Right cardiac atrium (tissue), 5 donors: ENCODE measurements around the gene EHBP1. TPM values are rescaled to one million over a fixed set of nuclear protein-coding genes. Genes with fewer than 3 reads are reported as not detected.

Source experiments
- ATAC-seq, 2 donors: fragments of 200-7000 bp; cut with Tn5 transposase; one replicate each; pipeline versions ENCODE4 v1.8.0 to v1.9.1; 2020; ENCODE audit warnings: moderate library complexity in 2 of 2, mild to moderate bottlenecking in 1 of 2
- DNase-seq, 3 donors: peaks; one replicate each; pipeline ENCODE4 v3.0.0-alpha.2; 2020
- H3K27ac ChIP-seq: one replicate; pipeline ENCODE4 v1.5.1; 2013; ENCODE audit warnings: mild to moderate bottlenecking, low read length, control low read depth, moderate library complexity
- H3K27me3 ChIP-seq: one replicate; pipeline ENCODE4 v1.6.1; 2013; ENCODE audit not compliant: control insufficient read depth, insufficient read depth
- H3K4me1 ChIP-seq: one replicate; pipeline ENCODE4 v1.6.1; 2013; ENCODE audit warnings: low read length; ENCODE audit not compliant: control insufficient read depth, insufficient read depth
- H3K4me3 ChIP-seq: one replicate; pipeline ENCODE4 v1.5.1; 2013; ENCODE audit warnings: low read length, control low read depth
- H3K9me3 ChIP-seq: one replicate; pipeline ENCODE4 v1.6.1; 2013; ENCODE audit warnings: low read length; ENCODE audit not compliant: control insufficient read depth
- WGBS: extraction: QIAGEN DNeasy Blood & Tissue Kit; methylation state at CpG from one replicate; pipeline ENCODE4 v1.1.7; 2013; 5-methylcytosine and 5-hydroxymethylcytosine counted together
- intact Hi-C, 4 donors: fragments of 100-400 bp; cut with DNase I; formaldehyde crosslinking; loops; one replicate each; pipeline versions ENCODE4 v1.11.0 to v1.14.0; 2022 to 2023
- long read RNA-seq, 4 donors: library from polyadenylated mRNA; unstranded; transcript quantifications; one replicate each; pipeline ENCODE4 v2.0.0, GENCODE V29; 2020 to 2021
- polyA plus RNA-seq: library from polyadenylated mRNA; stranded (reverse); fragments of 200-250 nt; gene quantifications from one replicate; pipeline ENCODE4 v1.2.3, GENCODE V29; 2013
- total RNA-seq, 4 donors: library from RNA; stranded (reverse); fragmentation: NEBNext Ultra II Directional; extraction: Animal tissue kit (Norgen Biotek cat#: 25700); gene quantifications; one replicate each; pipeline ENCODE4 v1.2.1, GENCODE V29; 2021
- donor health status: healthy with polysubstance abuse.
- donor health status: DM: no; HTN: yes; CAD: no.
- donor health status: DM: no; HTN: no; CAD: no.
- donor health status: DM: no; HTN: yes; CAD: no; lungs with severe emphysema.
- donor health status: DM: yes; HTN: yes; CAD: no.

The EHBP1 gene
- 10 to 100 TPM; 32.5 to 37.5 (median 33.3) TPM for total RNA-seq
- 13.5 TPM for polyA plus RNA-seq
- long read RNA-seq, donor 1, partial matches to known transcripts: 4 of 7 reads
- long read RNA-seq, donor 1, other reads (novel, unspliced or antisense): 2 of 7 reads
- long read RNA-seq, donor 2, partial matches to known transcripts: 3 of 7 reads
- long read RNA-seq, donor 2, other reads (novel, unspliced or antisense): 4 of 7 reads
- long read RNA-seq, donor 3, full-length matches to known transcripts: 2 of 12 reads
- long read RNA-seq, donor 3, partial matches to known transcripts: 4 of 12 reads
- long read RNA-seq, donor 3, other reads (novel, unspliced or antisense): 6 of 12 reads
- long read RNA-seq, donor 4, partial matches to known transcripts: 3 of 6 reads
- long read RNA-seq, donor 4, other reads (novel, unspliced or antisense): 3 of 6 reads

DNA sequence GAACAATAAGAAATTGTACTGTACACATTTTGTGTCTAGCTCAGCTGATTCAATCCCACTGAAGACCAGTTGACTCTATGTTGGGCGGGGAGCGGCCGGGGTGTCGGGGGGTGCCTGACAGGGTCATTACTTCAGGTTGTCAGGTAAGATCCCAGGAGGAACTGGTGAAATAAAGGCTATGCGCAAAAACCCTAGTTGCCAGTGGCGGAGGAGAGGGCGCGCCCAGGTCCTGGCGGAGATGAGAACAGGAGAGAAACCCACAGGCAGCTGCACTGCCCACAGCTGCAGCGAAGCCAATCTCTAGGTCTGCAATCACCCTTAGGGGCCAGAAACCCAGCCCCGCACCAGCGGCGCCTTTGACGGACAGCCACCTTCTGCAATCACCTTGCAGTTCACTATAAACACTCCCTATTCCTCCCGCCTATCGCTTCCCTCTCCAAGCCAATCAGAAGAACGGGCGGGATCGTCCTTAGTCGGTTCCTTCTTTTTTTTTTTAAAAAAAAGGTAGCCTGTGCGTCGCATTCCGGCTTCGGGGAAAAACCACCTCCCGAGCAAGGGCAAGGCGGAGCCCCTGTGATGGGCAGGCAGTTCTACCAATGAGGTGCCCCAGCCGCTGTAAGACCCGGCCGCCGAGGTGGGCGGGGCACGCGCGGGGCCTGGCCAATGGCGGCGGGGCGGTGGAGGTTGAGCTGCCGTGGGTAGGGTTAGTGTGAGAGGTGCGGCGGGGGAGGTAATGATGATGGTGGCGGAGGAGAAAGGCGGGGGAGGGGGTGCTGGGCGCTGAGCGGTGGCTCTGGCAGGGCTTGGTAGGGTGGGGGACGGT, at the start of gene EHBP1:
Gene EHBP1, plus strand, starts transcription at position 707 of the 823 bp plus-strand sequence. CDS start 1,479 bp downstream, outside the sequence.
- H3K4me1 ChIP-seq: peaks cover 4% of the 10 kb centered on the region
- under 1% methylated on average over 45 of the region's 45 CpGs for WGBS
- no peaks in the 10 kb centered on the region for H3K9me3 ChIP-seq
- H3K27ac ChIP-seq: peak within 1 kb of the TSS; percentile 92
- intact Hi-C loops: loop anchor here in 2 of 4 donors (5.0 to 10.0 kb wide), 2 partner anchors 67 to 200 kb away; partner anchors contain the start of gene TMEM17 (in 1 of the 2)
- H3K4me3 ChIP-seq: peak within 1 kb of the TSS; percentile 95
- H3K27me3 ChIP-seq: no peaks in the 10 kb centered on the region
- peak; percentile 99 to 100 (median 99) for DNase-seq
- peak; percentile 99 to 100 for ATAC-seq

DNA sequence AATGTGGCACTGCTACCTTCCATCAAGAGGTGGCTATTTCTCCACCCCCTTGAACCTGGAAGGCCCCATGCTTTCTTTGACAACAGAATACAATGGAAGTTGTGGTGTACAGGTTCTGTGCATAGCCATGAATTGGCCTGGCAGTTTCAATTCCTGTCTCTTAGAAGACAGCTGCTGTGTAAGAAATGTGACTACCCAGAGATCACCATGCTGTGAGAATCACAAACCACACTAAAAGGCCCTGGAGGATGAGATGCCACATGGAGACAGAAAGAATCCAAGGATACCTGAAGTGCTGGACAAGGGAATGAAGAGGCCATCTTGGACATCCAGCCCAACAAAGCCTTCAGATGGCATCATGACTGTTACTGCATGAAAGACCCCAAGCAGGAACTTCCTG, 47.7 kb upstream of the EHBP1 start:
- intact Hi-C loops: no loop called here
- DNase-seq (no peak), ATAC-seq (no peak)
- Histone ChIP-seq H3K27ac (no peak overlapping the region), H3K4me3 (no peak overlapping the region), H3K27me3 (no peaks in the 10 kb centered on the region), H3K4me1 (peaks cover 6% of the 10 kb centered on the region), H3K9me3 (no peaks in the 10 kb centered on the region)

DNA sequence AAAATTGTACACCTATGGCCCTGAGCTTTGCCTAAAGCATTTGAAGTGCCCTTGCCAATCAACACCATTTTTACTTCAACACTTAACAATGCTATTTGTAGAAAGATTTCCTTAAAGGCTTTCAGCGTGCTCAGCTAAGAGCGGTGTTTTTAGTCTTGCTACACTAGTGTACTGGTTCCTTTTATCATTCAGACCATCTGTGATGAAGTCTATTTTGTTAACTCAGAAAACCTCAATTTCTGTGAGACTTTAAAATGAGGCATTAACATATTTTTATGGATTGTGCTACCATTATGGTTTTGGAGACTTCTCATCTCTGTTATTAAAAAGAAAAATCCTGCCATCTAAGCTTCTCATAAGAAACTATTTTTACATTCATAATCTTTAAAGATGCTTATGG, 46.6 kb upstream of the EHBP1 start:
- Histone ChIP-seq H3K4me1 (peaks cover 6% of the 10 kb centered on the region), H3K9me3 (no peaks in the 10 kb centered on the region), H3K4me3 (no peak overlapping the region), H3K27ac (no peak overlapping the region), H3K27me3 (no peaks in the 10 kb centered on the region)
- WGBS: 94% methylated on average over 2 of the region's 2 CpGs
- DNase-seq: no peak
- no peak for ATAC-seq
- intact Hi-C loops: no loop called here

DNA sequence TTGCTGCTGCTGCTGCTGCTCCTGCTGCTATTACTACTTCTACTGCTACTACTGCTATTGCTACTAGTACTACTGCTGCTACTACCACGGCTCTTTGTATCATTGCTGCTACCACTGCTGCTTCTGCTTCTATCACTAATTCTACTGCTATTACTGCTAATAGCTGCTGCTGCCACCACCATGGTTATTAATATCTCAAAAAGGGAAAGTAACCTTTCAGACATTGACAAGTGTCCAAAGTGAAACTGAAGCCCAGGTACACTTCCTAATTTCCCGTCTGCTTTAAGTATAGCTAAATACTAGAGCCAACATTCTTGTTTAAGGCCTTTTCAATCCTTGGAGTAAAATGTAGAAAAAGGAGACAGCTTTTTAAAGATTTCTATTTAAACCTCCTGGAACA, 45.4 kb upstream of the EHBP1 start:
- Histone ChIP-seq H3K4me3 (no peak overlapping the region), H3K27ac (no peak overlapping the region), H3K27me3 (no peaks in the 10 kb centered on the region), H3K9me3 (no peaks in the 10 kb centered on the region), H3K4me1 (peaks cover 6% of the 10 kb centered on the region)
- WGBS: 49% methylated on average over 2 of the region's 2 CpGs
- DNase-seq (no peak), ATAC-seq (no peak)
- intact Hi-C loops: no loop called here

DNA sequence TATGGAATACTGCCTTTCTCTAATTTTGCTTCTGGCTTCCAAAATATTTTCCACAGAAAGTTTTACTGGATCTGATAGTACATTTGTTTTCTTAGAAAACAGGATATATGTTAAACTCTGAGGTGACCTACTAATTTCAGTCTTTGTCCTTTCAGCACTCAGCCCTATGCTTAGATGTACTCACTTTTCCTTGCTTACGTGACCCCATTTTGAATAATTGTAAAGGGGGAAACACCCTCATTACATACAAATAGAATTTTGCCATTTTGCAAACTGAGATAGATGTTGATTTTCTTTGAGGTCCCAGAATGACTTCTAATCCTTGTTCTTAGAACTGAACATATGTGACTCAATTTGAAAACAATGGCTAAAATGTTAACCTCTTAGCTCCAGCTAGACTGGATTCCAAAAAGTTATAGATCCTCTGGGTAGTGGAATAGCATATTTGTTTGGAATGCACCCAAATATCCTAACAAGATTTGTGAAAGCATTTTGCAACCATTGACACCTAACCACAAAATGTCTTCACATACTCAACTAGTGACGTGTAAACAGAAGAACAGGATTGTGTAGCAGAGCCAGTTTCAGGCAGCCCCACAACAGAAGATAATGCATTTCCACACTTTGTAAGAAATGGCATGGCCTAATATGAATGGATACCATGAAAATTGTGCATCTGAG, 44.8 kb upstream of the EHBP1 start:
- H3K9me3 ChIP-seq: no peaks in the 10 kb centered on the region
- intact Hi-C loops: no loop called here
- H3K4me1 ChIP-seq: peaks cover 6% of the 10 kb centered on the region

GRCh38 chr2:62661263-62661635, 44.3 kb upstream of the EHBP1 start:
- H3K27ac ChIP-seq: no peak overlapping the region

More for the DNA sequence above, 44.8 kb upstream of the EHBP1 start:
- no peak for ATAC-seq
- H3K27ac ChIP-seq: no peak overlapping the region
- H3K4me3 ChIP-seq: no peak overlapping the region
- 82% methylated on average over 2 of the region's 2 CpGs for WGBS
- DNase-seq: no peak
- no peaks in the 10 kb centered on the region for H3K27me3 ChIP-seq

DNA sequence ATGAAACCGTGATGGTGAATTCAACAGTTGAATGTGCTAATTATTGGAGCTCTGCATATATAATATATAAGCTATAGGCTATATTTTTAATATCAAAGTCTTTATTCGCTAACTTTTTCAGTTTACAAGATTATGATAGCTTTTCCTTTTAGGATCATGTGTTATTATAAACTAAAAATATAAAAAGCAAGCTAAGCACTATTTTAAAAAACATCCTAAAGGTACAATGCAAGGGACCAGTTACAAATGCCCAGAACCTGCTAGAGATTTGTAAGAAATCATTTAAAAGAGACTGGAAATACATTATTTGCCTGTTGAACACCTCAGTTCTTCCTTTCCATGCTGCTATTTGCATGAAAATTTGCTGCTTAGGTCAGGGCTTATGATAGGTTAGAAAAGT, 43.4 kb upstream of the EHBP1 start:
- H3K9me3 ChIP-seq: no peaks in the 10 kb centered on the region
- no peak overlapping the region for H3K4me3 ChIP-seq
- no peaks in the 10 kb centered on the region for H3K27me3 ChIP-seq
- ATAC-seq: no peak
- no peak overlapping the region for H3K27ac ChIP-seq
- WGBS: 80% methylated on average over 2 of the region's 2 CpGs
- no peak for DNase-seq
- peaks cover 6% of the 10 kb centered on the region for H3K4me1 ChIP-seq
- intact Hi-C loops: no loop called here

More at GRCh38 chr2:62661263-62661635, 44.3 kb upstream of the EHBP1 start:
- H3K4me1 ChIP-seq: peaks cover 6% of the 10 kb centered on the region
- no peaks in the 10 kb centered on the region for H3K27me3 ChIP-seq
- DNase-seq: no peak
- no peak for ATAC-seq
- intact Hi-C loops: no loop called here
- H3K4me3 ChIP-seq: no peak overlapping the region
- 96% methylated on average over 3 of the region's 3 CpGs for whole genome bisulfite sequencing
- no peaks in the 10 kb centered on the region for H3K9me3 ChIP-seq

DNA sequence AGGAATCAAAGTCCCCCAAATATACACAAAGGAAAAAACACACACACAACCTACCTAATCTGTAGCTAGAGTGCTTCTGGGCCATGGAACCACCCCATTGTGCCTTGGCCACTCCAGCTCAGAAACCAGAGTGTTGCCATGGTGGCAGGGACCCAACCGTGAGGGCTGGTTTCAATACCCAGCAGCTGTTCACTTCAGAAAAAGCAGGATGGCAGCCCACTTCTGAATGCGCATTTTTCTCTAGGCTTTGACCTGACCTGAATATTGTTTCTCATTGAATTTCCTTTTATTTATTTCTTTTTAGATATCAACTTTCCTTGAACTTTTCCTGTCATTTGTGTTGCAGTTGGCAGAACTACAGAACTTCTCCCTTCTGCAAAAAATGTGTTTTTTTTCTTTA, 43.0 kb upstream of the EHBP1 start:
- peaks cover 6% of the 10 kb centered on the region for H3K4me1 ChIP-seq
- no peak overlapping the region for H3K27ac ChIP-seq
- DNase-seq: peak; percentile 13 to 64 (median 63)
- no peak overlapping the region for H3K4me3 ChIP-seq
- intact Hi-C loops: no loop called here
- no peaks in the 10 kb centered on the region for H3K9me3 ChIP-seq
- H3K27me3 ChIP-seq: no peaks in the 10 kb centered on the region
- WGBS: 47% methylated on average over 2 of the region's 2 CpGs
- ATAC-seq: no peak

- no peak overlapping the region for H3K4me3 ChIP-seq
- ATAC-seq: peak in 1 of 2 donors; percentile 66
- peaks cover 6% of the 10 kb centered on the region for H3K4me1 ChIP-seq
- H3K27ac ChIP-seq: no peak overlapping the region
- intact Hi-C loops: no loop called here
- H3K27me3 ChIP-seq: no peaks in the 10 kb centered on the region
- no peak for DNase-seq
- no peaks in the 10 kb centered on the region for H3K9me3 ChIP-seq
Observed at GRCh38 chr2:62663411-62663810, 42.1 kb upstream of the EHBP1 start.

- H3K4me1 ChIP-seq: peaks cover 6% of the 10 kb centered on the region
- no peak overlapping the region for H3K4me3 ChIP-seq
- intact Hi-C loops: no loop called here
- H3K27me3 ChIP-seq: no peaks in the 10 kb centered on the region
- H3K27ac ChIP-seq: no peak overlapping the region
- peak; percentile 85 to 89 for ATAC-seq
- DNase-seq: no peak
- no peaks in the 10 kb centered on the region for H3K9me3 ChIP-seq
Observed at GRCh38 chr2:62663920-62664795, 41.4 kb upstream of the EHBP1 start.
